ENCODE results near the gene INHA.

- TF ChIP-seq CTCF (conservative IDR thresholded peaks at IDR 0.05; ENCODE audit: low read depth, low read length), result no peak
- TF ChIP-seq EZH2 (IDR thresholded peaks at IDR 0.05; ENCODE audit: low read length, unreplicated experiment), result no peak
Observed at GRCh38 chr2:219572237-219573001, at the start of gene INHA.
